GM19468 (cell line): ENCODE data around the gene DGCR2.

Source experiments
- ATAC-seq: cut with Tn5 transposase; IDR thresholded peaks from one replicate; pipeline ENCODE4 v1.9.1; 2021; ENCODE audit warnings: mild to moderate bottlenecking, moderate library complexity, moderate number of reproducible peaks; ENCODE audit not compliant: unreplicated experiment; ENCODE audit errors: extremely low read depth

The DGCR2 gene

GRCh38 chr22:19147195-19147780, 25.1 kb upstream of the DGCR2 start:
- ATAC-seq: no peak

GRCh38 chr22:19146215-19146968, 24.2 kb upstream of the DGCR2 start:
- ATAC-seq: no peak

- no peak for ATAC-seq
Observed at GRCh38 chr22:19143967-19144400, 21.8 kb upstream of the DGCR2 start.

GRCh38 chr22:19143212-19143611, 21.0 kb upstream of the DGCR2 start:
- ATAC-seq: no peak

GRCh38 chr22:19142394-19142793, 20.2 kb upstream of the DGCR2 start:
- ATAC-seq: no peak

- no peak for ATAC-seq
Observed at GRCh38 chr22:19139974-19140373, 17.8 kb upstream of the DGCR2 start.

- ATAC-seq: no peak
Observed at GRCh38 chr22:19139001-19139356, 16.8 kb upstream of the DGCR2 start.

- no peak for ATAC-seq
Observed at GRCh38 chr22:19138217-19139000, 16.2 kb upstream of the DGCR2 start.

- ATAC-seq: no peak
Observed at GRCh38 chr22:19137384-19138216, 15.4 kb upstream of the DGCR2 start.

- ATAC-seq: no peak
Observed at GRCh38 chr22:19136915-19137314, 14.7 kb upstream of the DGCR2 start.

- no peak for ATAC-seq
Observed at GRCh38 chr22:19134874-19135273, 12.7 kb upstream of the DGCR2 start.

- no peak for ATAC-seq
Observed at GRCh38 chr22:19134176-19134831, 12.1 kb upstream of the DGCR2 start.

- no peak for ATAC-seq
Observed at GRCh38 chr22:19133561-19133960, 11.3 kb upstream of the DGCR2 start.

- ATAC-seq: no peak
Observed at GRCh38 chr22:19132693-19133400, 10.6 kb upstream of the DGCR2 start.

- no peak for ATAC-seq
Observed at GRCh38 chr22:19132153-19132552, 9.9 kb upstream of the DGCR2 start.

GRCh38 chr22:19131685-19132015, 9.4 kb upstream of the DGCR2 start:
- no peak for ATAC-seq

- ATAC-seq: no peak
Observed at GRCh38 chr22:19130959-19131684, 8.9 kb upstream of the DGCR2 start, which contains the start of gene TSSK2. Gene TSSK2, plus strand, starts transcription at chr22:19131308. Its CDS starts 92 bp downstream, at chr22:19131400.

- no peak for ATAC-seq
Observed at GRCh38 chr22:19129871-19130270, 7.7 kb upstream of the DGCR2 start.
